ENCODE data around the gene STK32A. TPM values are rescaled to one million over a fixed set of nuclear protein-coding genes. Genes with fewer than 3 reads are reported as not detected.

STK32A gene
- total RNA-seq, 1 donor from 2014 or later: not detected

- intact Hi-C loops (cut with micrococcal nuclease): no loop called here
Measured at GRCh38 chr5:147406636-147407035, 171.8 kb downstream of the STK32A start.

GRCh38 chr5:147407094-147407681 is 172.4 kb downstream of the STK32A start:
- Mint-ChIP-seq H3K36me3 (ENCODE audit: low read depth) (no peaks in the 10 kb centered on the region), H3K27me3 (ENCODE audit: low read depth) (no peaks in the 10 kb centered on the region), H3K4me1 (ENCODE audit: low read depth) (no peaks in the 10 kb centered on the region), H3K27ac (no peak overlapping the region), H3K4me3 (ENCODE audit: low read depth) (no peak overlapping the region), H3K9me3 (no peaks in the 10 kb centered on the region)
- no peak for DNase-seq (ENCODE audit: low spot score)
- intact Hi-C loops (cut with micrococcal nuclease): no loop called here

More at GRCh38 chr5:147406636-147407035, 171.8 kb downstream of the STK32A start:
- Mint-ChIP-seq H3K9me3 (no peaks in the 10 kb centered on the region), H3K4me3 (ENCODE audit: low read depth) (no peak overlapping the region), H3K27me3 (ENCODE audit: low read depth) (no peaks in the 10 kb centered on the region), H3K4me1 (ENCODE audit: low read depth) (no peaks in the 10 kb centered on the region), H3K27ac (no peak overlapping the region), H3K36me3 (ENCODE audit: low read depth) (no peaks in the 10 kb centered on the region)
- no peak for DNase-seq (ENCODE audit: low spot score)

GRCh38 chr5:147408980-147409379 is 174.2 kb downstream of the STK32A start:
- H3K27ac Mint-ChIP-seq: no peak overlapping the region
- no peak for DNase-seq (ENCODE audit: low spot score)

GRCh38 chr5:147410496-147411358 is 175.9 kb downstream of the STK32A start:
- no peak for DNase-seq (ENCODE audit: low spot score)
- H3K36me3 Mint-ChIP-seq (ENCODE audit: low read depth): no peaks in the 10 kb centered on the region
- H3K4me3 Mint-ChIP-seq (ENCODE audit: low read depth): no peak overlapping the region
- H3K27ac Mint-ChIP-seq: no peak overlapping the region
- H3K4me1 Mint-ChIP-seq (ENCODE audit: low read depth): no peaks in the 10 kb centered on the region
- H3K9me3 Mint-ChIP-seq: no peaks in the 10 kb centered on the region
- intact Hi-C loops (cut with micrococcal nuclease): no loop called here
- no peaks in the 10 kb centered on the region for H3K27me3 Mint-ChIP-seq (ENCODE audit: low read depth)

More at GRCh38 chr5:147408980-147409379, 174.2 kb downstream of the STK32A start:
- no peaks in the 10 kb centered on the region for H3K9me3 Mint-ChIP-seq
- H3K36me3 Mint-ChIP-seq (ENCODE audit: low read depth): no peaks in the 10 kb centered on the region
- intact Hi-C loops (cut with micrococcal nuclease): no loop called here
- H3K4me1 Mint-ChIP-seq (ENCODE audit: low read depth): no peaks in the 10 kb centered on the region
- H3K27me3 Mint-ChIP-seq (ENCODE audit: low read depth): no peaks in the 10 kb centered on the region
- no peak overlapping the region for H3K4me3 Mint-ChIP-seq (ENCODE audit: low read depth)

GRCh38 chr5:147411359-147412319 is 176.8 kb downstream of the STK32A start:
- DNase-seq (ENCODE audit: low spot score): no peak
- intact Hi-C loops (cut with micrococcal nuclease): no loop called here
- no peaks in the 10 kb centered on the region for H3K4me1 Mint-ChIP-seq (ENCODE audit: low read depth)
- no peak overlapping the region for H3K4me3 Mint-ChIP-seq (ENCODE audit: low read depth)
- no peak overlapping the region for H3K27ac Mint-ChIP-seq
- H3K9me3 Mint-ChIP-seq: no peaks in the 10 kb centered on the region
- H3K27me3 Mint-ChIP-seq (ENCODE audit: low read depth): no peaks in the 10 kb centered on the region
- H3K36me3 Mint-ChIP-seq (ENCODE audit: low read depth): no peaks in the 10 kb centered on the region

GRCh38 chr5:147412561-147412960 is 177.7 kb downstream of the STK32A start:
- Mint-ChIP-seq H3K4me1 (ENCODE audit: low read depth) (no peaks in the 10 kb centered on the region), H3K4me3 (ENCODE audit: low read depth) (no peak overlapping the region), H3K36me3 (ENCODE audit: low read depth) (no peaks in the 10 kb centered on the region), H3K27me3 (ENCODE audit: low read depth) (no peaks in the 10 kb centered on the region), H3K27ac (no peak overlapping the region), H3K9me3 (no peaks in the 10 kb centered on the region)
- no peak for DNase-seq (ENCODE audit: low spot score)
- intact Hi-C loops (cut with micrococcal nuclease): no loop called here

- no peaks in the 10 kb centered on the region for H3K27me3 Mint-ChIP-seq (ENCODE audit: low read depth)
- no peaks in the 10 kb centered on the region for H3K9me3 Mint-ChIP-seq
- intact Hi-C loops (cut with micrococcal nuclease): no loop called here
- no peak overlapping the region for H3K4me3 Mint-ChIP-seq (ENCODE audit: low read depth)
- H3K27ac Mint-ChIP-seq: no peak overlapping the region
- no peaks in the 10 kb centered on the region for H3K36me3 Mint-ChIP-seq (ENCODE audit: low read depth)
- DNase-seq (ENCODE audit: low spot score): no peak
- H3K4me1 Mint-ChIP-seq (ENCODE audit: low read depth): no peaks in the 10 kb centered on the region
Measured at GRCh38 chr5:147413266-147413665, 178.4 kb downstream of the STK32A start.

GRCh38 chr5:147415651-147416050 is 180.8 kb downstream of the STK32A start:
- no peaks in the 10 kb centered on the region for H3K36me3 Mint-ChIP-seq (ENCODE audit: low read depth)
- H3K9me3 Mint-ChIP-seq: no peaks in the 10 kb centered on the region
- H3K27me3 Mint-ChIP-seq (ENCODE audit: low read depth): no peaks in the 10 kb centered on the region
- no peak overlapping the region for H3K27ac Mint-ChIP-seq
- no peak overlapping the region for H3K4me3 Mint-ChIP-seq (ENCODE audit: low read depth)
- DNase-seq (ENCODE audit: low spot score): no peak
- intact Hi-C loops (cut with micrococcal nuclease): no loop called here
- no peaks in the 10 kb centered on the region for H3K4me1 Mint-ChIP-seq (ENCODE audit: low read depth)

- DNase-seq (ENCODE audit: low spot score): no peak
- intact Hi-C loops (cut with micrococcal nuclease): no loop called here
- Mint-ChIP-seq H3K27me3 (ENCODE audit: low read depth) (no peaks in the 10 kb centered on the region), H3K36me3 (ENCODE audit: low read depth) (no peaks in the 10 kb centered on the region), H3K4me3 (ENCODE audit: low read depth) (no peak overlapping the region), H3K4me1 (ENCODE audit: low read depth) (no peaks in the 10 kb centered on the region), H3K9me3 (no peaks in the 10 kb centered on the region), H3K27ac (no peak overlapping the region)
Measured at GRCh38 chr5:147417135-147417813, 182.4 kb downstream of the STK32A start.

GRCh38 chr5:147418613-147419012 is 183.8 kb downstream of the STK32A start:
- Mint-ChIP-seq H3K27me3 (ENCODE audit: low read depth) (no peaks in the 10 kb centered on the region), H3K4me1 (ENCODE audit: low read depth) (no peaks in the 10 kb centered on the region), H3K4me3 (ENCODE audit: low read depth) (no peak overlapping the region), H3K27ac (no peak overlapping the region), H3K9me3 (no peaks in the 10 kb centered on the region), H3K36me3 (ENCODE audit: low read depth) (no peaks in the 10 kb centered on the region)
- no peak for DNase-seq (ENCODE audit: low spot score)
- intact Hi-C loops (cut with micrococcal nuclease): no loop called here

GRCh38 chr5:147426640-147427327 is 192.0 kb downstream of the STK32A start:
- Mint-ChIP-seq H3K4me3 (ENCODE audit: low read depth) (no peak overlapping the region), H3K27ac (no peak overlapping the region), H3K36me3 (ENCODE audit: low read depth) (no peaks in the 10 kb centered on the region), H3K9me3 (no peaks in the 10 kb centered on the region), H3K4me1 (ENCODE audit: low read depth) (no peaks in the 10 kb centered on the region), H3K27me3 (ENCODE audit: low read depth) (no peaks in the 10 kb centered on the region)
- DNase-seq (ENCODE audit: low spot score): no peak
- intact Hi-C loops (cut with micrococcal nuclease): no loop called here
